Measurements from ENCODE around the gene TBC1D32. TPM values are rescaled to one million over a fixed set of nuclear protein-coding genes. Genes with fewer than 3 reads are reported as not detected.

The TBC1D32 gene
- total and polyA plus RNA-seq, 2 donors (not counting 3 experiments of a cell fraction or from before 2014, with no cell fraction given), result 2.5 to 4.0 TPM

DNA sequence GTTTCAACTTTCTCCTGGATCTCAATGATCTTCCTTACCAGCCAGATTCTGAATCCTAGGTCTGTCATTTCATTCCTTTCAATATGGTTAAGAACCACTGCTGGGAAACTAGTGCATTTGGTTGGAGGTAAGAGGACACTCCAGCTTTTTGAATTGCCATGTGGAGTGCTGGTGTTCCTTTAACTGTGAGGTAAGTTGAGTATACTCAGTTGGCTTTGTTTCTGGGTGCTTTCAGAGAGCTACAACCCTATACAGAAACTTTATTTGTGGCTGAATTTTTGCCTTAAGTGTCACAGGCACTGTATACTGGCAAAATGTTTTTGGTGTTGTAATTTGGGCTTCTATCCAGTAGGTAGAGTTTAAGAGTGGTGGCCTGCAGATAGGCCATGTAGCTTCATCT is 175.8 kb downstream of the TBC1D32 start:
- Histone ChIP-seq H3K4me2 (ENCODE audit: insufficient read depth, low read length) (no peak overlapping the region), H3K9me1 (replicated peaks; ENCODE audit: control insufficient read depth, extremely low read depth, insufficient read depth, low read length) (no peaks in the 10 kb centered on the region), H3K4me1 (ENCODE audit: control insufficient read depth, extremely low read depth, insufficient read depth, low read length) (no peaks in the 10 kb centered on the region), H3K27me3 (ENCODE audit: control insufficient read depth in 2 of 2, insufficient read depth in 2 of 2, low read length in 2 of 2) (no peaks in the 10 kb centered on the region), H2AFZ (ENCODE audit: low read depth, low read length) (no peak overlapping the region), H3K27ac (ENCODE audit: insufficient read depth, low read depth, low read length) (no peak overlapping the region), H3K4me3 (replicated peaks in 1 of 3; ENCODE audit: insufficient read depth in 1 of 3, low read depth in 1 of 3, low read length in 3 of 3) (no peak overlapping the region), H3K79me2 (ENCODE audit: control insufficient read depth, insufficient read depth, low read length) (no peaks in the 10 kb centered on the region), H3K9me3 (replicated peaks; ENCODE audit: control insufficient read depth, insufficient read depth, low read length) (no peaks in the 10 kb centered on the region), H4K20me1 (replicated peaks; ENCODE audit: control insufficient read depth, extremely low read depth, insufficient read depth, low read length) (no peaks in the 10 kb centered on the region), H3K9ac (replicated peaks; ENCODE audit: extremely low read depth, insufficient read depth, low read length) (no peak overlapping the region), H3K36me3 (ENCODE audit: control insufficient read depth in 2 of 2, extremely low read depth in 1 of 2, insufficient read depth in 2 of 2, low read length in 2 of 2) (no peaks in the 10 kb centered on the region)
- no TSS peak for BruUV-seq (replicated peaks)
- dilution Hi-C loops (cut with MboI; ENCODE audit: extremely low pct_ligation_motif_present, low sequenced_read_pairs), result no loop called here
- DNase-seq (ENCODE audit: low read depth, low spot score) (no peak), FAIRE-seq (no peak)
- ChIA-PET CTCF (no interaction called here), POLR2A (no interaction called here)
- TF ChIP-seq, protein P1, sequence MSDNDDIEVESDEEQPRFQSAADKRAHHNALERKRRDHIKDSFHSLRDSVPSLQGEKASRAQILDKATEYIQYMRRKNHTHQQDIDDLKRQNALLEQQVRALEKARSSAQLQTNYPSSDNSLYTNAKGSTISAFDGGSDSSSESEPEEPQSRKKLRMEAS (IDR thresholded peaks at IDR 0.05; ENCODE audit: insufficient read depth, insufficient read length), result no peak
- TF ChIP-seq, protein P2, sequence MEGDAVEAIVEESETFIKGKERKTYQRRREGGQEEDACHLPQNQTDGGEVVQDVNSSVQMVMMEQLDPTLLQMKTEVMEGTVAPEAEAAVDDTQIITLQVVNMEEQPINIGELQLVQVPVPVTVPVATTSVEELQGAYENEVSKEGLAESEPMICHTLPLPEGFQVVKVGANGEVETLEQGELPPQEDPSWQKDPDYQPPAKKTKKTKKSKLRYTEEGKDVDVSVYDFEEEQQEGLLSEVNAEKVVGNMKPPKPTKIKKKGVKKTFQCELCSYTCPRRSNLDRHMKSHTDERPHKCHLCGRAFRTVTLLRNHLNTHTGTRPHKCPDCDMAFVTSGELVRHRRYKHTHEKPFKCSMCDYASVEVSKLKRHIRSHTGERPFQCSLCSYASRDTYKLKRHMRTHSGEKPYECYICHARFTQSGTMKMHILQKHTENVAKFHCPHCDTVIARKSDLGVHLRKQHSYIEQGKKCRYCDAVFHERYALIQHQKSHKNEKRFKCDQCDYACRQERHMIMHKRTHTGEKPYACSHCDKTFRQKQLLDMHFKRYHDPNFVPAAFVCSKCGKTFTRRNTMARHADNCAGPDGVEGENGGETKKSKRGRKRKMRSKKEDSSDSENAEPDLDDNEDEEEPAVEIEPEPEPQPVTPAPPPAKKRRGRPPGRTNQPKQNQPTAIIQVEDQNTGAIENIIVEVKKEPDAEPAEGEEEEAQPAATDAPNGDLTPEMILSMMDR (IDR thresholded peaks at IDR 0.05; ENCODE audit: extremely low read depth in 1 of 2, insufficient read depth in 1 of 2, low read depth in 1 of 2, low read length in 2 of 2), result no peak
- no peak for TF ChIP-seq FOS (IDR thresholded peaks at IDR 0.05; ENCODE audit: borderline replicate concordance, insufficient read depth, low read length)
- TF ChIP-seq POLR2AphosphoS5 (IDR thresholded peaks at IDR 0.05; ENCODE audit: insufficient read depth, low read depth, low read length), result no peak
- TF ChIP-seq JUN (IDR thresholded peaks at IDR 0.05; ENCODE audit: borderline replicate concordance, insufficient read depth, insufficient read length, low read depth), result no peak
- TF ChIP-seq EZH2 (IDR thresholded peaks at IDR 0.05; ENCODE audit: borderline replicate concordance, low read depth, low read length, severe bottlenecking), result no peak
- intact Hi-C loops (cut with micrococcal nuclease), result no loop called here

Data from endothelial cell of umbilical vein (primary cell).